Stimulated activated CD8-positive, alpha-beta memory T cell treated with anti-CD3 and anti-CD28 coated beads, Interleukin-7, amount 100 ng/mL, for 48 hours (primary cell): ENCODE measurements around the gene NRG4.
"Not testable (repeated sequence)": the region's sequence is repeated elsewhere in the genome, so short reads cannot be mapped to it uniquely, and the experiment has no call there.

ENCODE experiments used
- DNase-seq, 2 donors: peaks; one replicate each; pipeline ENCODE4 v3.0.0-alpha.2; 2020; ENCODE audit warnings: low read depth in 1 of 2; ENCODE audit errors: extremely low read depth in 1 of 2

NRG4 gene

GRCh38 chr15:75994220-75994619 lies 18.0 kb downstream of the NRG4 start:
- no peak for DNase-seq

GRCh38 chr15:75992897-75993296 lies 19.3 kb downstream of the NRG4 start:
- DNase-seq, result no peak

- DNase-seq, result no peak
These were observed 22.3 kb downstream of the NRG4 start for GRCh38 chr15:75989875-75990274.

- DNase-seq, result no peak
These were observed 23.2 kb downstream of the NRG4 start for GRCh38 chr15:75989045-75989444.

- no peak for DNase-seq
These were observed 26.3 kb downstream of the NRG4 start for GRCh38 chr15:75985971-75986370.

- DNase-seq, result not testable (repeated sequence)
These were observed 27.5 kb downstream of the NRG4 start for GRCh38 chr15:75984706-75985105.

- DNase-seq, result no peak
These were observed 29.8 kb downstream of the NRG4 start for GRCh38 chr15:75982468-75982867.

GRCh38 chr15:75981149-75981815 lies 30.9 kb downstream of the NRG4 start:
- no peak for DNase-seq

GRCh38 chr15:75976766-75977165 lies 35.5 kb downstream of the NRG4 start:
- DNase-seq, result not testable (repeated sequence)

- DNase-seq, result no peak
These were observed 46.2 kb downstream of the NRG4 start for GRCh38 chr15:75966073-75966472.

GRCh38 chr15:75961331-75961730 lies 50.9 kb downstream of the NRG4 start:
- DNase-seq, result no peak

- DNase-seq, result no peak
These were observed 56.5 kb downstream of the NRG4 start for GRCh38 chr15:75955720-75956119.

GRCh38 chr15:75952525-75952924 lies 59.7 kb downstream of the NRG4 start:
- no peak for DNase-seq

- DNase-seq, result no peak
These were observed 63.4 kb downstream of the NRG4 start for GRCh38 chr15:75948761-75949296.

- no peak for DNase-seq
These were observed 65.1 kb downstream of the NRG4 start for GRCh38 chr15:75947092-75947491.

GRCh38 chr15:75945953-75946352 lies 66.3 kb downstream of the NRG4 start:
- no peak for DNase-seq

GRCh38 chr15:75943713-75944215 lies 68.5 kb downstream of the NRG4 start:
- DNase-seq, result no peak

- DNase-seq, result no peak
These were observed 69.0 kb downstream of the NRG4 start for GRCh38 chr15:75943246-75943645.

- DNase-seq, result no peak
These were observed 69.8 kb downstream of the NRG4 start for GRCh38 chr15:75942464-75942863.

GRCh38 chr15:75930866-75931265 lies 81.4 kb downstream of the NRG4 start:
- DNase-seq, result no peak

GRCh38 chr15:75929799-75930565 lies 82.2 kb downstream of the NRG4 start:
- no peak for DNase-seq
